ENCODE results near the gene SERPINA6.
"Not testable (repeated sequence)": the region's sequence is repeated elsewhere in the genome, so short reads cannot be mapped to it uniquely, and the experiment has no call there.

SERPINA6 gene, protein sequence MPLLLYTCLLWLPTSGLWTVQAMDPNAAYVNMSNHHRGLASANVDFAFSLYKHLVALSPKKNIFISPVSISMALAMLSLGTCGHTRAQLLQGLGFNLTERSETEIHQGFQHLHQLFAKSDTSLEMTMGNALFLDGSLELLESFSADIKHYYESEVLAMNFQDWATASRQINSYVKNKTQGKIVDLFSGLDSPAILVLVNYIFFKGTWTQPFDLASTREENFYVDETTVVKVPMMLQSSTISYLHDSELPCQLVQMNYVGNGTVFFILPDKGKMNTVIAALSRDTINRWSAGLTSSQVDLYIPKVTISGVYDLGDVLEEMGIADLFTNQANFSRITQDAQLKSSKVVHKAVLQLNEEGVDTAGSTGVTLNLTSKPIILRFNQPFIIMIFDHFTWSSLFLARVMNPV

DNA sequence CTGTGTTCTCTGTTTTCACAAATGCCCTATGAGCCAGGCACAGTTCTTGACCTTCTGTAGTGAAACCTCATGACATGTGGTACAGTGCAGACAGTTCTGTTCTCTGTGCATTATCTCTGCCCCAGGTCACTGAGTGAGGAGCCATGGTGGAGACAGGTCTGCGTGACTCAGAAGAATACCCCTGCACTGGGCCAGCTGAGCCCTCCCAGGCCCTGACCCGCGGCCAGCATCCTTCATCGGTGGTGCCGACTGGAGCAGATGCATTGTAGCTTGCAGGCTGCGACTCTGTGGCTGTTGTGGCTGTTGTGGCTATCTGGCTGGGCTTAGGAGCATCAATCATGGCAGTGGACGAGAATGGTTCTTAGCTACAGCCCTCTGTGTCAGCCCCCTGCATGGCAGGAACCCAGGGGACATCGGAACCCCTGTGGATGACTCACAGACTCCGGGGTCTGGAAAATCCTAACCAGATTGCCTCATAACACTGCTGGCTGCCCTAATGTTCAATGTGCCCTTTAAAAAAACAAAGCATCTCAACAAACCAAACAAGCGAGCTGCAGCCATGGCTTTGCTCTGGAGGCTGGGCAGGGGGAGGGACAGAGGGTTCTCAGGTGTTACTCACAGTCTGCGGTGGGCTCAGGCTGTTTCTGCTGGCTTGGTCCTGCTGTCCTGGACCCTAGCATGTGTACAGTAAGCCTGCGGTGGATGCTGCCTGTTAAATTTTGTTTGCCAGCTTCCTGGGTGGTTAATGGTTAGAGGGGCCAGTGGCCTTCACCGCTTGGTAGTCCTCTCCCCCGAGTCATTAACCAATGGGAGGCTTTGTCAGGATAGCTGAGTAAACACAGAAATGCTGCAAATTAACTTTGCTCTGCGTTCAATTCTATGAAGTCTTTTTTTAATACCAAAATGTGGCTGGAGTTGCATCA is at the start of gene SERPINA6:
SERPINA6 (minus strand) TSS at position 689 of the 923 bp plus-strand sequence. CDS start 8,688 bp downstream, outside the sequence.
- no peak for DNase-seq

DNA sequence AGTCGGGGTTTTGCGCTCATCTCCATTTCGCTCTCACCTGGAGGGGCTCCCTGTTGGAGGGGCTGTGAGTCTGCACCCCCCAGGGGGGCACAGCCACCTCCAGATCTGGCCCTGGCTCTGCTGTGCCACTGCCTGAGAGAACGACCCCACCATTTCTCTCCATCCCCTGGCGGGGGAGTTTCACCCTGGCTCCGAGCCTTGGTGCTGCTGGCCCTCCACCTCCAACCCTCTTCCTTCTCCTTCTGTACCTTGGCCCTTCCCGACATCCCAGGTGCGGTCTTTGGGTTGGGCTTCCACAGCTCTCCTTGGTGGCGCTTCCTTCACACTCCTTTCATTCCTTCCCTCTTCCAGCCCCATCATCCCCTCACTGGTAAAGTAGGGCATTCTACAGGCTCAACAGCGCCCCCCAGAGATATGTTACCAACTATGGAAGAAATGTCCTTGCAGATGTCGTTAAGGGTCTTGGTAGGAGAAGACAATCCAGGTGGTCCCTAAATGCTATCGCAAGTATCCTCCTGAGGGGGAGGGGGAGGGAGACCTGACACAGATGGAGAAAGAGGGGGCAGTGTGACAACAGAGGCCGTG is 49.0 kb upstream of the SERPINA6 start:
- DNase-seq, result no peak

DNA sequence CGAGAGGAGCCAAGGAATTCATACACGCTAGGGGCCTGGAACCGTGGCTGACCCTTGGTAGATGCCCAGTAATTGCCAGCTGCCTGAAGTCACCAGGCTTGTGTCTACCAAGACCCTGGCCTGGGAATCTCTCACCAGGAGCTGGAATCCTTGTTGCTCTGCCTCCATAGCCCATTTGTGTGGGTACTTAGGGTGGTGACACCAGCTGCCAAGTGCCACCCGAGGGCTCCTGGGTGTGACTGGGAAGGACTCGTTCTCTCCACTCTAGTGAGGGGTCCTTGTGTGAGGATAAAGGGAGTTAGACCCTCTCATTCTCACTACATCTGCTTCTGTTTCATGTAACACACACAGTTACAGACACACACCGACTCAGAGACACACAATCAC is 47.4 kb upstream of the SERPINA6 start:
- no peak for DNase-seq

DNA sequence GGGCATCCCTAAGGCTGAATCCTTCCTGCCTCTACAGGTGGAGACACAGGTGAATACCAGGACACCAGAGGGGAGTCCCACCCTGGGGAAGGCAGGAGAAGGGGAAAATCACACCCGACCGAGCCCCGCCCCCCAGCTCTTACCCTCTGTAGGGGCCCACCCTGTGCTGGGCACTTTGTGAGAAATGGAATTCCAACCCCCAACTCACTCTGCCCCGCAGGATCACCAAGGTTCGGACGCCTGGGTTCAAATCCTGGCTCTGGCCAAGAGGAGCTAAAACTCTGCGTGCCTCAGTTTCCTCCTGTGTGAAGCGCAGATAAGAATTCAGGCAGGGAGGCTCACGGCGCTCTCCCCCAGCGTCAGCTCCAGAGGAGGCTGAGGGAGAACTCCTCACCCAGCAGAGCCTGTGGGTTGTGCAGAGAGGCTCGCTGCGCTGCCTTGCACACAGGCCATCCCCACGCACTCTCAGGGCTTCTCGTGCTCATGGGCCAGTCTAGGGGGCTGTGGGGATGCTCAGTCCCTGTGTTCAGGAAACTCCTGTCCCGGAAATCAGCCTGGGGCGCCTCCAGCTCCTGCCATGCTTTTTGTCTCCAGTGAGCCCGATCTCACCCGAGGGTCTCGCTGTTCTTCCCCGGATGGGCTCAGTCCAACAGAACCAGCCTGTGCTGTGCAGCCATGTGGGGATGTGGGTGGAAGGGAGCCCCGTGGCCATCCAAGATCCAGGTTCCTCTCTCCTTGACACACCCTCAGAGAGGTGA is 46.8 kb upstream of the SERPINA6 start:
- not testable (repeated sequence) for DNase-seq

DNA sequence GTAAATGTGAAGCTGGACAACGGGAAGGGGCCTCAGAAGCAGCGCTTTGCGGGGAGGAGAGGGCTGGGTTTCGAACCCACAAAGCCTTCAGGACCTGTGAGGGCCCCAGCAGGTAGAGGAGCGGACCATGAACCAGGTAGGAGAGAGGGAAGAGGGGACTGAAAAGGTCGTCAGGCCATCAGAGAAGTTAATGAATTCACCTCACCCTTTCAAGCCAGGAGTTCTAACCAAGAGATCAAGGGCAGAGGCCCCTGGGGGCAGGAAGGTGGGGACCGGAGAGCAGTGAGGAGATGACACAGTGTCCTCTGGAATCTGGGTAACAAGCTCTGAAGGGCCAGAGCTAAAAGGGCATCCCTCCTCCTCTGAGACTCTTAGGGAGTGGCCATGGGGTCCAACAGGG is 45.8 kb upstream of the SERPINA6 start:
- no peak for DNase-seq

DNA sequence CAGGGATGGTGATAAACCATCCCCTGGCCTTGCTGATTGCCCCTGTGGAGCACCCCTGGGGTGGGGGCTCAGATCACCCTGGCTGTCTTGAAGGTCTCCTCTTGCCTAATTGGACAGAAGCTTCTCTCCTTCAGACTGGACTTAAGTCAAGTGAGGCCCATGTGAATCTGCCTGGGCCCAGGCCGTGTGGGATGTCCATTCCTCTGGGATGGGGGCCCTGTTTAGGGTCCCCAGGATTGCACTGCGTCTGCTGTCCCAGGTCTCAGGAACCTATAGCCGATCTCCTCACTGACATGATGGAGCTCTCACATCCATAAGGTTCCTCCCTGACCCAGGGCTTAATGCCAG is 45.1 kb upstream of the SERPINA6 start:
- no peak for DNase-seq

DNA sequence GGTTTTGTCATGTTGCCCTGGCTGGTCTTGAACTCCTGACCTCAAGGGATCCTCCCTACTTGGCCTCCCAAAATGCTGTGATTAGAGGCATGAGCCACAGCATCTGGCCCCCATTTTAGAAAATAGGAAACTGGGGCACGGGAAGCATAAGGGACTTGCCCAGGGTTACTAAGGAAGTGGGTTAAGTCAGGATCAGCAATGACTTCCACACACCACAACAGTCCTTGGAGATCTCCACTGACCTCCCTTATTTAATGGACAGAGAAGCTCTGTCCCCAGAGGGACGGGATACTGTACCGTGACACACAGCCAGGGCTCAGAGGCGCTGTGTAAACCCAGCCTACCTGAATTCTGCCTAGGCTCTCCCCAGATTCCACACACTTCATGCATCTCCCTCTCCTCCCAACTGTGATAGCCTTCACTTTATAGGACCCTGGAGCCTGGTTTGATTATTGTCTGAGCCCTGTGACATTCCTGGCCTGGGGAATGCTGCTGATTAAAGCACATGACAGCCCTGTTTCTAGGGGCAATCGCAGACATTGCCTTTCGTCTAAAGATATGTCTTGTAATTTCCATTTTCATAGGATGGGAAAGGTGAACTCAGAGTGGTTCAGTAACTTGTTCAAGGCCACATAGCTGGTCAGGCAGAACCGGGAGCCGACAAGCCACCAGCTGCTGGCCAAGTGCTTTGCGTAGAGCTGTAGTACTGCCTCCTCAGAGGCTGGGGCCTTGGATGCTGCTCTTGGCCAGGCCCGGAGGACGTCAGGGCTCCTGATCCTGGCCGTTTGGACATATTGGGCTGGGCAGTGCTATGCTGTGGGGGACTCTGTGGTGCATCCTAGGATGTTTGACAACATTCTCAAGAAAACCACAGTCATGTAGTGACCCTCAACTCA is 44.5 kb upstream of the SERPINA6 start:
- peak; percentile 80 to 86 for DNase-seq

DNA sequence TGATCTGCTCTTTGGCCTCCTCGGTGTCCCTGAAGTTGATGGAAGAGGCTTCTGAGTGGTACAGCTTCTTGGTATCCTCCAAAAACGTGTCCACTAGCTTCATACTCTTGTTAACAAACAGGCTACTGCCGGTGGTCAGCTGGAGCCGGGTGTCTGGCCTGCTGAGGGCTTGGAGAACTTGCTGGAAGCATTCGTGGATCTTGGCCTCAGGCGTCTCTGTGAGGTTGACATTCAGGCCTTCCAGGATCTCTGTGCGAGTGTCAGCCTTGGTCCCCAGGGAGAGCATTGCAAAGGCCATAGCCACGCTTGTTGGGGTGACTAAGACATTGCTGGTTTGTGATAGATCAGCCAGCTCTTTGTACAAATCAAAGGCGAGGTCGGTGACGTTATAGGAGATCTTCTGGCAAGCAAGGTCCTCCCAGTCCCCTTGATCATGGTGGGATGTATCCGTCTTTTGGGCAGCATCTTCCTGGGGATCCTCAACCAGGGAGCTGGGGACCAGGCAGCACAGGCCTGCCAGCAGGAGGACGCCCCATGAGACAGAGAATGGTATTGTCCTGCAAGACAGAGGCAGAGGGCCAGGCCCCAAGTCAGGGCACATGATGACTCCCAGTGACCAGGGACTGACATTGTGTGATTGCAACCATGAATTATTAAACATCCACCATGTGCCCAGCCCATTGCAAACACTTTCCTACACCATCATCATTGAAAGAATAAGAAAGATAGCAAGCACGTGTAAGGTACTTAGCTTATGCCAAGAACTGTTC is 43.2 kb upstream of the SERPINA6 start, which contains the start of gene SERPINA2:
SERPINA2 (minus strand) TSS at position 553 of the 770 bp plus-strand sequence.
- peak in 1 of 2 donors; percentile 61 for DNase-seq

DNA sequence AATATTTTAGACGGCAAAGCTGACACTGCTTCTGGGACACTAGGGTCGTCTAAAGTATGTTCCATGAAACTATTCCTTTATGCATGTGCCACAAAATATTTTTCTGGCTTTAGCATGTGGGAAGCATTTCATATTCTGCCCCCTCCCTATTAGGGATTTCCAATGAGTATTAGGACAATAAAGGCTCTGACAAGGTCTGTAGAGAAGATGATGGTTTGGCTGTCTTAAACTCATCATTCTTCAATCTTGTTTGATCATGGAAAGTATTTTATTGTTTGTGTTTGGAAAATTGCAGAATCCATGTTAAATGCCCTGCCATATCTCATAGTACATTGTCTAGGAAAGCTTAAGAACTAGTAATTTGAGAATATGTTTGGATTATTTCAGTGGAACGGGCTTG is 42.5 kb upstream of the SERPINA6 start:
- no peak for DNase-seq

DNA sequence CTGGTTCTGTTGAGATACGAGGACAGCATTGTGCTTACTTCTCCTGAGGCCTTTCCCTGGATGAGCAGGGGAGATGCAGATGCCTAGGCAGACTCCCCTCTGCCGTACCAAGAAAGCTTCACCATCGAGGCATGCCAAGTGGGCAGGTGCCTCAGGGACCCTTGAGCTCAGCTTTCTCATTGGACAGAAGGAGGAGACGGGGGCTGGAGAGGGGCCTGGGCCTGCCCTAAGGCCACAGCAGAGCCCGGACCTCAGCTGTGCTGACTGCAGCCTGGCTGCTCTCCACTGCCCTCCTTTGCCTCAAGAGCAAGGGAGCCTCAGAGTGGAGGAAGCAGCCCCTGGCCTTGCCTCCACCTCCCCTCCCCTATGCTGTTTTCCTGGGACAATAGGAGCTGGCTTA is 41.8 kb upstream of the SERPINA6 start:
- DNase-seq, result no peak

DNA sequence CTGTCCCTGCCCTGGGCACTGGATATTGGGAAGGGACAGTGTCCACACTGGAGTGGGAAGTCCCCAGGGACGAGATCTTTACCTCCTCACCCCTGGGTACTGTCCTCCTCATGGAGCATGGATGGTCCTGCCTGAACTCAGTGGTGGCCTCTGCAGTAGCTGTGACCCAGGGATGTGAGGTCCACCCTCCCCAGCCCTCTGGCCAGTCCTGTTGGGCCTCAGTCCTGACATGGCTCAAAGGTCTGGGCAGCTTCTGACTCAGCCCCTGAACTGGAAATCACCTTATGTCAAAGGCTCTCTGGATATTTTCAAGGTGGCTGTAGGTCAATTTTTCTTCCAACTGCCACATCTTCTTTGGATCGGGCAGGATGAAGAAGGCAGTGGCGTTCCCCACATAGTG is 40.9 kb upstream of the SERPINA6 start:
- DNase-seq, result no peak

DNA sequence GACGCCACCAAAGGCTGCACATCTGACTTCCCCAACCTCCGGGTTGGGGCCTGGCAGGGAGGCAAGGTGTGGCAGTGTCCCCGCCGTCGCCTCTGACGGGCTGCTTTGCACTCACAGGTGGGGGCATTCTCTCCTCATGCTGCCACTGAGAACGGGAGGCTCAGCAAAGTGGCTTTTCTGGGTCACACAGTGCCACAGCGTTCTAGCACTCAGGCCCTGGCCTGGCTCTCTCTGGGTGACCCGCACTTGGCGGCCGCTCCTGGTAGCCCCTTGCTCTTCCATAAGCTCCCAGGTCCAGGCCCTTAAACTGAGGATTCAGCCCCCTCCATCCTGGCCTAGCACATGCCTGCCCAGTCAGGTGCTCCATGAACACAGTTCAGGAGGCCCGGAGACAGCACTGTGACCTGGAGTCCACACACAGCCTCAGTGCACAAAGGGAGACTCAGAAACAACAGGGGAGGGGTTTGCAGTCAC is 40.1 kb upstream of the SERPINA6 start:
- DNase-seq, result no peak

DNA sequence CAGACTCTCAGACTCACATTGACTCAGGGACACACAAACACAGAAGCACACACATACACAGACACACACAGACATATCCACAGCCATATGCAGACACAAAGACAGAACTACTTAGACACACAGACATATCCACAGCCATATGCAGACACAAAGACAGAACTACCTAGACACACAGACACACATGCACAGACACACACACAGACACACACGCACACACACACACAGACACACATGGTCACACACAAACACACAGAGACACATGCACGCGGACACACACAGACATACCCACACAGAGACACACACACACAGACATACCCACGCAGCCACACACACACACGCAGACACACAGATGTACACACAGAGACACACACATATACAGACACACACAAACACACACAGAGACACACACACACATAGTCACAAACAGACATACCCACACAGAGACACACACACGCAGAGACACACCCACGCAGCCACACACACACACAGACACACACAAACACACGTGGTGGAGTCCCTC is 39.5 kb upstream of the SERPINA6 start:
- DNase-seq, result no peak

DNA sequence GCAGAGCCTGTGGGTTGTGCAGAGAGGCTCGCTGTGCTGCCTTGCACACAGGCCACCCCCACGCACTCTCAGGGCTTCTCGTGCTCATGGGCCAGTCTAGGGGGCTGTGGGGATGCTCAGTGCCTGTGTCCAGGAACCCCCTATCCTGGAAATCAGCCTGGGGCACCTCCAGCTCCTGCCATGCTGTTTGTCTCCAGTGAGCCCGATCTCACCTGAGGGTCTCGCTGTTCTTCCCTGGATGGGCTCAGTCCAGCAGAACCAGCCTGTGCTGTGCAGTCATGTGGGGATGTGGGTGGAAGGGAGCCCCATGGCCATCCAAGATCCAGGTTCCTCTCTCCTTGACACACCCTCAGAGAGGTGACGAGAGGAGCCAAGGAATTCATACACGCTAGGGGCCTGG is 38.5 kb upstream of the SERPINA6 start:
- DNase-seq, result no peak

DNA sequence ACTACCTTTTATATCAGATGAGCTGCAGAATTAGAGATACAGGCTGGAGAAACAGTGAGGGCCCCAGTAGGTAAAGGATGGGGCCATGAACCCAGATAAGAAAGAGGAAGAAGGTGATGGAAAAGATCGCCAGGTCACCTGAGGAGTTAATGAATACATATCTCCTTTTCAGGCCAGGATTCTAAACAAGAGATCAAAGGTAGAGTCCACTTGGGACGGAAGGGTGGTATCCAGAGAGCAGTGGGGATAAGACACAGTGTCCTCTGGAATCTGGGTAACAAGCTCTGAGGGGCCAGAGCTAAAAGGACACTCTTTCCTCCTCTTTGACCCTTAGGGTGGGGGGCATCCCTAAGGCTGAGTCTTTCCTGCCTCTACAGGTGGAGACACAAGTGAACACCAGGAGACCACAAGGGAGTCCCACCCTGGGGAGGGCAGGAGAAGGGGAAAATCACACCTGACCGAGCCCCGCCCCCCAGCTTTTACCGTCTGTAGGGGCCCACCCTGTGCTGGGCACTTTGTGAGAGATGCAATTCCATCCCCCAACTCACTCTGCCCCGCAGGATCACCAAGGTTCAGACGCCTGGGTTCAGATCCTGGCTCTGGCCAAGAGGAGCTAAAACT is 37.9 kb upstream of the SERPINA6 start:
- DNase-seq, result no peak

DNA sequence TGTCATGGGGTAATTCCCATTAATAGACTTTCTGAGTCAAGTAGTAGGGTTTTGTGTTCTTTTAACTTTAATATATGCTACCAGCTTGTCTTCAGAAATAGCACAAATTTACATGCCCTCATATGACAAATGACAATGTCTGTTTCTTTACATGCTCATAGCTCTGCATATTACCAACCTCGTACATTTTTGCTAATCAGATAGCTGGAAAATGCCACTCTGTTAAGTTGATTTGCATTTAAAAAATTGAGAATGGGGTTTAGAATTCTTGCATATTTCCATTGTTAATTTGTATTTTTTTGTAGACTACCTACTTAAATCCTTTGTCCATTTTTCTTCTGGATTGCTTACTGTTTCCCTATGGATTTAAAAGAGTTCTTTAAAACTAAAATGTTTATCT is 34.0 kb upstream of the SERPINA6 start:
- no peak for DNase-seq

DNA sequence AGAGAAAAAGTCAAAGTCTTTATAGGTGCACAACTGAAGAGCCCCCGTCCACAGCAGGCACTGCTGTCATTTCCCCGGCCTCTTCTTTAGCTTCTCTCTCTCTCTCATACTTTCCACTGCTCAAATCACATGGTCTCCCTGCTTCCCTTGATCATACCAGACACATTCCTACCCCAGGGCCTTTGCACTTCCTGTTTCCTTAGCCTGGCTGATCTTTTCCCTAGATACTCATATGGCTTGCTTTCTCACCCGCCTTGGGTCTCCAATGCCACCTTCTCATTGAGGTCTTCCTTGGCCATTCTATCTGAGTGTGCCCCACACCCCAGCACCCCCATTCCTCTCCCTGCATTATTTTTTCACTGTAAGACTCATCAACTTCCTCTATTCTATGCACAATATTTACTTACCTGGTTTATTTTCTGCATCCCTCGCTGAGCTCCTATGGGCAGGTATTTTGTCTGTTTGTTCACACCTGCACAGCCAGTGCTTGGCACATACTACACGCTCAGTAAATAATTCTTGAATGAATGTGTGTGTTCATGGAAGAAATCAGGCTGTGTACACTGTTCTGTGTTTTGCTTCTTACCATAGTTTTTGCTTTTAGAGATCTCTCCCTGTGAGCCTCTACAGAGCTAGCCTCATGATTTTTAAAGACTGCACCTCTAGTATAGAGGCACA is 33.4 kb upstream of the SERPINA6 start:
- no peak for DNase-seq

DNA sequence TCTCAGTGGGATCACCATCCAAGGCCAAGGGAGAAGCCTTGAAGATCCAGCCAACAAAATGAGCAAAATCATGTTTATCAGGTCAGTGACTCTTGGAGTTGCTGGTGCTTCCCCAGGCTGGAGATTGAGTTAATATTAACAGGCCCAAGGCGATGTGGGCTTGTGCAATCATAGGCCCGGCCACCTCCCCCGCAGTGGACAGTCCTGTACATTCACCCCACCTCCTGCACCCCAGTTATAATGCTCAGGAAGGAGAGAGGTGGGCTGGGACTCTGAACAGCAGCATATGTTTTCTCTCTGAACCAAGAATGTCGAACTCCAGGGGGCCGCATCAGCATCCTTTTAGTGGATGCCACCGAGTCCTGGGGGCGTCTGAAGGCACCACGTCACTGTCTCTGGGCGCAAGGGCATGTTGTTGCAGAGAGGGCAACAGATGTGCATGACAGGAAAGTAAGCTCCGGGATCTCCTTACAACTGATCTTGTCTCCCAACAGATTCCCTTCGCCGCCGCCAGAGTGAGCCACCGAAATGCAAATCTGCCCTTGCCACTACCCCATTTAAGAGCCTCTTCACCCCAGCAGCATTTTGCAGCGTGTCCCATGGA is 32.2 kb upstream of the SERPINA6 start:
- DNase-seq, result peak; percentile 62 to 64

DNA sequence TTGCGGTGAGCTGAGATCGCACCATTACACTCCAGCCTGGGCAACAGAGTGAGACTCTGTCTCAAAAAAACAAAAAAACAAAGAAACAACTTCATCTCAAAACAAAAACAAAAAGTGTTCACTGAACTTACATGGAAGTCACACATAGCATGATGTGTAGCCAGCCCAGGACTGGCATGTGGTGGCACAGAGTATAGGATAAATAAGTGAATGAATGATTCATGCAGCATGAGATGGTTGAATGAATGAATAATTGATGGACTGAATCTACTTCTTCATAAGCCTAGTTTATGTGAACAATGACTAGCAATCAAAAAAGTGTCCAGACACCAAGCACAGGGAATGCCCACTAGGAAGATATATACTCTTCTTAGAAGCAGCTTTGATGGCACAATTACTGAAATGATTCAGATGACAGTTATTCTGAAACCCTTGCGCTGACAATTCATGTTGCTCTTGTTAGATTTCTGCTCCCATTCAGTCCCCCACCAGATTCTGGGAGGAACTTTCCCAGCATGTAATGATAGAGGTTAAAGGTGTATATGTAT is 31.6 kb upstream of the SERPINA6 start:
- DNase-seq, result no peak
